Prostate gland (tissue), 2 donors: ENCODE results near the gene TLE1.

Source experiments
- CTCF ChIP-seq, 4 experiments: fragments of 200-600 bp in 2 of 4; fragments of 450-650 bp in 2 of 4; sonication (generic) in 2 of 4; IDR thresholded peaks; 1 replicate in 3 of 4; 2 replicates in 1 of 4; pipeline ENCODE4 v1.5.1; 2016 to 2019; ENCODE audit warnings: antibody characterized with exemption in 4 of 4, mild to moderate bottlenecking in 2 of 4, moderate library complexity in 2 of 4
- POLR2A ChIP-seq: fragments of 450-650 bp; IDR thresholded peaks from one replicate; pipeline ENCODE4 v1.6.1; 2016; ENCODE audit warnings: antibody characterized with exemption, mild to moderate bottlenecking
- POLR2AphosphoS5 ChIP-seq: sonication (generic); formaldehyde crosslinking; IDR thresholded peaks from one replicate; pipeline ENCODE4 v1.6.1; 2017; ENCODE audit warnings: antibody characterized with exemption

GRCh38 chr9:81625969-81626368 lies 63.4 kb downstream of the TLE1 start:
- TF ChIP-seq CTCF (IDR thresholded peaks at IDR 0.05) (no peak), POLR2AphosphoS5 (no peak), POLR2A (no peak)
